Calu3 (cell line): ENCODE measurements around the gene UBQLN1. TPM values are rescaled to one million over a fixed set of nuclear protein-coding genes. Genes with fewer than 3 reads are reported as not detected.

ENCODE experiments used
- BruUV-seq: library from RNA; stranded (reverse); fragments of 400-500 nt; replicated peaks from 2 replicates; lab custom pipeline; 2021; lab: Mats Ljungman, UMichigan
- CTCF ChIA-PET: fragments of 300-600 bp; sonication (Branson Sonifier 250); formaldehyde crosslinking; loops from one replicate; lab custom pipeline; 2022; ENCODE audit warnings: antibody characterized with exemption; lab: Charles Lee
- DNase-seq: peaks from one replicate; pipeline ENCODE4 v3.0.0; 2022
- H3K27ac Mint-ChIP-seq: one replicate; pipeline ENCODE4 v1.8.0; 2022; ENCODE audit warnings: mixed read lengths; ENCODE audit not compliant: unreplicated experiment
- H3K27me3 Mint-ChIP-seq: one replicate; pipeline ENCODE4 v1.8.0; 2022; ENCODE audit warnings: mixed read lengths; ENCODE audit not compliant: unreplicated experiment
- H3K36me3 Mint-ChIP-seq: one replicate; pipeline ENCODE4 v1.8.0; 2022; ENCODE audit warnings: mild to moderate bottlenecking, moderate library complexity, mixed read lengths; ENCODE audit not compliant: insufficient read depth, unreplicated experiment
- H3K4me1 Mint-ChIP-seq: one replicate; pipeline ENCODE4 v1.8.0; 2022; ENCODE audit warnings: mild to moderate bottlenecking, low read depth, mixed read lengths; ENCODE audit not compliant: unreplicated experiment
- H3K4me3 Mint-ChIP-seq: one replicate; pipeline ENCODE4 v1.8.0; 2022; ENCODE audit warnings: mild to moderate bottlenecking, low read depth, moderate library complexity, mixed read lengths; ENCODE audit not compliant: unreplicated experiment
- H3K9me3 Mint-ChIP-seq: one replicate; pipeline ENCODE4 v1.8.0; 2022; ENCODE audit warnings: low read depth, mixed read lengths; ENCODE audit not compliant: unreplicated experiment
- intact Hi-C: fragments of 100-400 bp; cut with micrococcal nuclease; formaldehyde crosslinking; loops from one replicate; pipeline ENCODE4 v1.10.0; 2022; ENCODE audit not compliant: unreplicated experiment
- total RNA-seq: library from RNA; stranded (reverse); gene quantifications from 2 replicates; pipeline ENCODE4 v1.2.3, GENCODE V29; 2022
- TF ChIP-seq, protein P1 (sequence below): fragments of 200-600 bp; IDR thresholded peaks from one replicate; pipeline ENCODE4 v1.8.0; 2022; ENCODE audit warnings: antibody characterized with exemption; ENCODE audit not compliant: unreplicated experiment

UBQLN1 gene
- total RNA-seq, 1 experiment from 2014 or later: 108 TPM

DNA sequence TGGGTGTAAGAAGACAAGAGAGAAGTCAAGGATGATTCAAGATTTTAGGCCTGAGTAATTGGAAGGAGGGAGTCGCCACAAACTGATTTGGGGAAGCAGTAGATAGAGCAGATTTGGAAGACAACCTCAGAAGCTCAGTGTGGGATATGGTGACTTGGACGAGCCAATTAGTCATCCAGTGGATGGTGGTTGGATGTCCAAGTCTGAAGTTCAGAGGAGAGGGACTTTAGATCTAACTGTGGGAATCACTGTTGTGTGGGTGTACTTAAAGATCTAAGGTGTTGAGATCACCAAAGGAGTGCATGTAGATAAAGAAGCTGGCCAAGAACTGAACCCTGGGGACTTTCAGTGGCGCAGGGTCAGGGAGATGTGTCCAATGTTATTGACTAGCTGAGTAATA is 82.6 kb downstream of the UBQLN1 start:
- H3K4me3 Mint-ChIP-seq: no peak overlapping the region
- intact Hi-C loops: no loop called here
- H3K27me3 Mint-ChIP-seq: no peaks in the 10 kb centered on the region
- H3K36me3 Mint-ChIP-seq: peaks cover 20% of the 10 kb centered on the region
- no peak overlapping the region for H3K27ac Mint-ChIP-seq
- CTCF ChIA-PET: no interaction called here
- TF ChIP-seq, protein P1, sequence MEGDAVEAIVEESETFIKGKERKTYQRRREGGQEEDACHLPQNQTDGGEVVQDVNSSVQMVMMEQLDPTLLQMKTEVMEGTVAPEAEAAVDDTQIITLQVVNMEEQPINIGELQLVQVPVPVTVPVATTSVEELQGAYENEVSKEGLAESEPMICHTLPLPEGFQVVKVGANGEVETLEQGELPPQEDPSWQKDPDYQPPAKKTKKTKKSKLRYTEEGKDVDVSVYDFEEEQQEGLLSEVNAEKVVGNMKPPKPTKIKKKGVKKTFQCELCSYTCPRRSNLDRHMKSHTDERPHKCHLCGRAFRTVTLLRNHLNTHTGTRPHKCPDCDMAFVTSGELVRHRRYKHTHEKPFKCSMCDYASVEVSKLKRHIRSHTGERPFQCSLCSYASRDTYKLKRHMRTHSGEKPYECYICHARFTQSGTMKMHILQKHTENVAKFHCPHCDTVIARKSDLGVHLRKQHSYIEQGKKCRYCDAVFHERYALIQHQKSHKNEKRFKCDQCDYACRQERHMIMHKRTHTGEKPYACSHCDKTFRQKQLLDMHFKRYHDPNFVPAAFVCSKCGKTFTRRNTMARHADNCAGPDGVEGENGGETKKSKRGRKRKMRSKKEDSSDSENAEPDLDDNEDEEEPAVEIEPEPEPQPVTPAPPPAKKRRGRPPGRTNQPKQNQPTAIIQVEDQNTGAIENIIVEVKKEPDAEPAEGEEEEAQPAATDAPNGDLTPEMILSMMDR: no peak
- no peaks in the 10 kb centered on the region for H3K9me3 Mint-ChIP-seq
- H3K4me1 Mint-ChIP-seq: peaks cover 8% of the 10 kb centered on the region
- no peak for DNase-seq
- BruUV-seq: no TSS peak

DNA sequence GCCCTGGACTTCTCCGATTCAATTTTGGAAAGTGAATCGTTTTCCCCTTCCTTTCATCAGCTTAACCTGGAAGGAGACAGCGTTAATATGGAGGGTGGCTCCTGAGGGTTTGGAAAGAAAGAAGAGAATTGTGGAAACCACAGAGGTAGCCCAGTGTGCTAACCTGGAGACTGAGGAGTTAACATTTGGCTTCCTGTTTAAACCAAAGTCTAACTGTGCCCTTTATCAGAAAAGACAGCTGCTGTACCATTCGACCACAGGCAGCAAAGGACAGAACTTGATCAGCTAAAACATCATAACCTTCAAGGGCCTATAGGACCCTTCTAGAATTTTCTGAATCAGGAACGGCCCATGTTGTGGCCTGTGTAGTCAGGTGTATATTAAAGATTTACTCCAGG is 84.1 kb downstream of the UBQLN1 start:
- peak overlapping the region; percentile 91 for H3K27ac Mint-ChIP-seq
- intact Hi-C loops: loop anchor here (5.0 kb wide), 1 partner anchor 289 kb away; no protein-coding TSS in a partner anchor
- CTCF ChIA-PET: no interaction called here

DNA sequence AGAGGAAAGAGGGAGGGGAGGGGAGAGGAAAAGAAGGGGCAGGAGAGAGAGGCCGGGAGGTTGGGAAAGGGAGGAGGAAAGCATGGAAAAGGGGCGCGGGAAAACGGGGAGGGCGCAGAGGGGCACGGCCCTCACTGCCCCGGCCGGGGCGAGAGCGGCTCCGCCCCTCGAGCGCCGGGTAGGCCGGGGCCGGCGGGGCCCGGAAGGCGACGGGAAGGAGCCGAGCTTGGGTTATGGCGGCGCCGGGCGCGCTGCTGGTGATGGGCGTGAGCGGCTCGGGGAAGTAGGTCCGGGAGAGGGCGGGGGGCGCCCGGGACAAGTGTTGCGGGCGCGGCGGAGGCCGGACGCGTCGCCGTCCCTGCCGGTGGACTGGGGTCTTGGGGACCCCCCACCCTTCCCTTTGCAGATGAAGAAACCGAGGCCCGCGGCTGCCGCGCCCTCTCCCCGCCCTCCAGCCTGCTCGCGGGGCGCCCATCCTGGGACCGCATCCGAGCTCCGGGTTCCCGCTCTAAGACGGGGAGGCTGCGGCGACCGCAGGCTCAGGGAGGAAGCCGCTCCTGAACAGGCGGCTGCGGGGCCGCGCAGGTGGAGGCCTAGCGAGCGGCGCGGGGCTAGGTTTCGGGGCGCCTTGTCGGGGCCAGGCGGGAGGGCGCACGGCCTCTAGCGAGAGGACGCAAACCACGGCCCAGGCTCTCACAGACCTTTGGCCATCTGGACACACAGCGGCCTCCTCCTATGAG is 84.6 kb downstream of the UBQLN1 start, which contains the start of gene IDNK:
IDNK (plus strand) TSS at position 205 of the 740 bp plus-strand sequence; CDS start at position 234, 29 bp downstream.
- peaks cover 8% of the 10 kb centered on the region for H3K4me1 Mint-ChIP-seq
- no peaks in the 10 kb centered on the region for H3K9me3 Mint-ChIP-seq
- H3K36me3 Mint-ChIP-seq: peaks cover 20% of the 10 kb centered on the region
- peak within 1 kb of the TSS; percentile 91 for H3K27ac Mint-ChIP-seq
- peak within 1 kb of the TSS; percentile 77 for H3K4me3 Mint-ChIP-seq
- TF ChIP-seq, protein P1: no peak
- intact Hi-C loops: loop anchor here (5.0 kb wide), 1 partner anchor 289 kb away; no protein-coding TSS in a partner anchor
- CTCF ChIA-PET: interaction anchor here (0.6 to 0.7 kb wide), 3 partner anchors 26 to 647 kb away, joined by 3 to 6 read pairs (median 4); partner anchors contain the start of gene KIF27
- DNase-seq: peak; percentile 48
- H3K27me3 Mint-ChIP-seq: no peaks in the 10 kb centered on the region
- BruUV-seq: no TSS peak

More for the DNA sequence above, 84.1 kb downstream of the UBQLN1 start:
- H3K36me3 Mint-ChIP-seq: peaks cover 20% of the 10 kb centered on the region
- H3K27me3 Mint-ChIP-seq: no peaks in the 10 kb centered on the region
- H3K4me1 Mint-ChIP-seq: peaks cover 8% of the 10 kb centered on the region
- peak overlapping the region; percentile 77 for H3K4me3 Mint-ChIP-seq
- no peaks in the 10 kb centered on the region for H3K9me3 Mint-ChIP-seq
- BruUV-seq: no TSS peak
- TF ChIP-seq, protein P1: no peak
- DNase-seq: no peak

DNA sequence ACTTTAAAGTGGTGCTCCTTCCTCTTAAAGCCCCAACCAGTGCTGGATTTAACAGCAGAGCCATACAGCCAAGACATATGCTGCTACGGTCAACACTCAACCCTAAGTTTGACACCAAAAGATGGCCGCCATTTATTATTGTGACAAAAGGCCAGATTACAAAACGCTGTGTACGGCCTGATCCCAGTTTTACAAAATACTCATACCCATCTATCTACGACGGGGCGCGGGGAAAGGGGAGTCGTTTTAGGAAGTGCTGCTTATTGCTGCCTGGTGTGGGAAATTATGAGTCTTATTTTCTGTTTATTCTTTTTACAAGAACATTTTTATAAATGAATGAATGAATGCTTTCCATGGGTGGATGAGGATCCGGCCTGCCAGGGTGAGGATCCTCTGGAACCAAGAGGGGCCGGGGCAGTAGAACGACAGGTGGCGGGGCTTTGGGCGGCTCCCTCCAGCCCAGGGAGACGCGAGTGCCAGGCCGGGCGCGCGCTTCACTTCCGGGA is 85.3 kb downstream of the UBQLN1 start:
- TF ChIP-seq, protein P1: no peak
- Mint-ChIP-seq H3K36me3 (peaks cover 20% of the 10 kb centered on the region), H3K4me1 (peaks cover 8% of the 10 kb centered on the region), H3K9me3 (no peaks in the 10 kb centered on the region), H3K4me3 (peak overlapping the region; percentile 77), H3K27ac (peak overlapping the region; percentile 91), H3K27me3 (no peaks in the 10 kb centered on the region)
- no peak for DNase-seq
- intact Hi-C loops: loop anchor here (5.0 kb wide), 1 partner anchor 290 kb away; no protein-coding TSS in a partner anchor
- BruUV-seq: no TSS peak
- CTCF ChIA-PET: interaction anchor here (0.6 to 0.7 kb wide), 3 partner anchors 27 to 647 kb away, joined by 3 to 6 read pairs (median 4); partner anchors contain the start of gene KIF27
